Measurements from ENCODE around the gene ARID1B.

The ARID1B gene

GRCh38 chr6:157107571-157107914 lies 330.4 kb downstream of the ARID1B start:
- DNase-seq (ENCODE audit: low spot score), result no peak

- peak; percentile 65 for DNase-seq (ENCODE audit: low spot score)
Measured at GRCh38 chr6:157107915-157108651, 330.9 kb downstream of the ARID1B start.

- no peak for DNase-seq (ENCODE audit: low spot score)
Measured at GRCh38 chr6:157108923-157109322, 331.7 kb downstream of the ARID1B start.

GRCh38 chr6:157110607-157111006 lies 333.4 kb downstream of the ARID1B start:
- peak; percentile 35 for DNase-seq (ENCODE audit: low spot score)

GRCh38 chr6:157113389-157113788 lies 336.2 kb downstream of the ARID1B start:
- no peak for DNase-seq (ENCODE audit: low spot score)

- no peak for DNase-seq (ENCODE audit: low spot score)
Measured at GRCh38 chr6:157116426-157116825, 339.2 kb downstream of the ARID1B start.

- DNase-seq (ENCODE audit: low spot score), result no peak
Measured at GRCh38 chr6:157117431-157118095, 340.4 kb downstream of the ARID1B start.

GRCh38 chr6:157119502-157120027 lies 342.4 kb downstream of the ARID1B start:
- DNase-seq (ENCODE audit: low spot score), result no peak

- no peak for DNase-seq (ENCODE audit: low spot score)
Measured at GRCh38 chr6:157120534-157121232, 343.5 kb downstream of the ARID1B start.

- DNase-seq (ENCODE audit: low spot score), result no peak
Measured at GRCh38 chr6:157121897-157122296, 344.7 kb downstream of the ARID1B start.

- DNase-seq (ENCODE audit: low spot score), result no peak
Measured at GRCh38 chr6:157123234-157123633, 346.1 kb downstream of the ARID1B start.

- no peak for DNase-seq (ENCODE audit: low spot score)
Measured at GRCh38 chr6:157124485-157125254, 347.5 kb downstream of the ARID1B start.

- DNase-seq (ENCODE audit: low spot score), result no peak
Measured at GRCh38 chr6:157125531-157125930, 348.4 kb downstream of the ARID1B start.

GRCh38 chr6:157126183-157127098 lies 349.3 kb downstream of the ARID1B start:
- no peak for DNase-seq (ENCODE audit: low spot score)

GRCh38 chr6:157128235-157128775 lies 351.1 kb downstream of the ARID1B start:
- no peak for DNase-seq (ENCODE audit: low spot score)

- DNase-seq (ENCODE audit: low spot score), result no peak
Measured at GRCh38 chr6:157131250-157131649, 354.1 kb downstream of the ARID1B start.

GRCh38 chr6:157133856-157134255 lies 356.7 kb downstream of the ARID1B start:
- DNase-seq (ENCODE audit: low spot score), result no peak

- DNase-seq (ENCODE audit: low spot score), result no peak
Measured at GRCh38 chr6:157134402-157135047, 357.3 kb downstream of the ARID1B start.

- no peak for DNase-seq (ENCODE audit: low spot score)
Measured at GRCh38 chr6:157135691-157136090, 358.5 kb downstream of the ARID1B start.

GRCh38 chr6:157137501-157137900 lies 360.3 kb downstream of the ARID1B start:
- no peak for DNase-seq (ENCODE audit: low spot score)

Data from AG08396 (cell line).